HG03460 (cell line): Measurements from ENCODE around the gene TGFBRAP1.
"Not testable (repeated sequence)": the region's sequence is repeated elsewhere in the genome, so short reads cannot be mapped to it uniquely, and the experiment has no call there.

ENCODE experiments used
- ATAC-seq: cut with Tn5 transposase; IDR thresholded peaks from one replicate; pipeline ENCODE4 v1.9.1; 2021; ENCODE audit not compliant: unreplicated experiment

Gene TGFBRAP1

GRCh38 chr2:105278654-105279053, 50.9 kb downstream of the TGFBRAP1 start:
- no peak for ATAC-seq

- no peak for ATAC-seq
Measured at GRCh38 chr2:105274046-105274445, 55.5 kb downstream of the TGFBRAP1 start.

- no peak for ATAC-seq
Measured at GRCh38 chr2:105272176-105272575, 57.4 kb downstream of the TGFBRAP1 start.

GRCh38 chr2:105271393-105272045, 58.0 kb downstream of the TGFBRAP1 start:
- ATAC-seq: no peak

- ATAC-seq: no peak
Measured at GRCh38 chr2:105269426-105269825, 60.1 kb downstream of the TGFBRAP1 start.

- no peak for ATAC-seq
Measured at GRCh38 chr2:105262651-105263091, 66.9 kb downstream of the TGFBRAP1 start.

- no peak for ATAC-seq
Measured at GRCh38 chr2:105261061-105261460, 68.5 kb downstream of the TGFBRAP1 start.

GRCh38 chr2:105258835-105259350, 70.6 kb downstream of the TGFBRAP1 start:
- ATAC-seq: no peak

GRCh38 chr2:105257981-105258380, 71.6 kb downstream of the TGFBRAP1 start:
- no peak for ATAC-seq

GRCh38 chr2:105256431-105257047, 73.0 kb downstream of the TGFBRAP1 start:
- ATAC-seq: no peak

GRCh38 chr2:105255979-105256378, 73.6 kb downstream of the TGFBRAP1 start:
- ATAC-seq: no peak

GRCh38 chr2:105254531-105255210, 74.9 kb downstream of the TGFBRAP1 start:
- no peak for ATAC-seq

GRCh38 chr2:105252271-105252670, 77.3 kb downstream of the TGFBRAP1 start:
- no peak for ATAC-seq

GRCh38 chr2:105251016-105251648, 78.4 kb downstream of the TGFBRAP1 start:
- not testable (repeated sequence) for ATAC-seq

- no peak for ATAC-seq
Measured at GRCh38 chr2:105249891-105250290, 79.6 kb downstream of the TGFBRAP1 start.

- no peak for ATAC-seq
Measured at GRCh38 chr2:105249181-105249580, 80.4 kb downstream of the TGFBRAP1 start.

- no peak for ATAC-seq
Measured at GRCh38 chr2:105248316-105249070, 81.0 kb downstream of the TGFBRAP1 start.

- no peak for ATAC-seq
Measured at GRCh38 chr2:105244451-105244850, 85.1 kb downstream of the TGFBRAP1 start.

- ATAC-seq: no peak
Measured at GRCh38 chr2:105243961-105244360, 85.6 kb downstream of the TGFBRAP1 start.

- no peak for ATAC-seq
Measured at GRCh38 chr2:105242286-105242993, 87.1 kb downstream of the TGFBRAP1 start.
